Activated T-helper 1 cell treated with Interleukin-2 at 50 U/mL for 16 hours (primary cell): ENCODE data around the gene CARD19.
A peak's percentile ranks its signal among the peaks of the same experiment; 100 is the strongest.
"Not testable (repeated sequence)": the region's sequence is repeated elsewhere in the genome, so short reads cannot be mapped to it uniquely, and the experiment has no call there.

Experiments
- DNase-seq: peaks from one replicate; pipeline ENCODE4 v3.0.0-alpha.2; 2020; ENCODE audit warnings: low read depth

Gene CARD19

GRCh38 chr9:93088656-93089015 lies 7.4 kb upstream of the CARD19 start:
- no peak for DNase-seq

GRCh38 chr9:93089024-93089423 lies 7.0 kb upstream of the CARD19 start:
- no peak for DNase-seq

GRCh38 chr9:93089481-93089991 lies 6.5 kb upstream of the CARD19 start:
- DNase-seq: no peak

GRCh38 chr9:93090091-93090655 lies 5.8 kb upstream of the CARD19 start:
- no peak for DNase-seq

- DNase-seq: no peak
These were observed 5.0 kb upstream of the CARD19 start for GRCh38 chr9:93091056-93091452.

GRCh38 chr9:93091453-93092081 lies 4.5 kb upstream of the CARD19 start:
- DNase-seq: no peak

GRCh38 chr9:93092251-93092991 lies 3.6 kb upstream of the CARD19 start:
- no peak for DNase-seq

- no peak for DNase-seq
These were observed 2.7 kb upstream of the CARD19 start for GRCh38 chr9:93093127-93093876.

GRCh38 chr9:93093877-93094657 lies 1.9 kb upstream of the CARD19 start:
- no peak for DNase-seq

GRCh38 chr9:93094658-93095204 lies 1.3 kb upstream of the CARD19 start:
- DNase-seq: no peak

GRCh38 chr9:93095205-93096130 lies 549 bp upstream of the CARD19 start:
- peak; percentile 100 for DNase-seq

- DNase-seq: no peak
These were observed 880 bp downstream of the CARD19 start for GRCh38 chr9:93096811-93097382.

GRCh38 chr9:93097511-93098201 lies 1.6 kb downstream of the CARD19 start:
- no peak for DNase-seq

GRCh38 chr9:93098236-93098946 lies 2.4 kb downstream of the CARD19 start:
- peak; percentile 56 for DNase-seq

- no peak for DNase-seq
These were observed 3.7 kb downstream of the CARD19 start for GRCh38 chr9:93099551-93100275.

- DNase-seq: no peak
These were observed 4.2 kb downstream of the CARD19 start for GRCh38 chr9:93100276-93100636.

GRCh38 chr9:93101086-93101485 lies 5.1 kb downstream of the CARD19 start:
- DNase-seq: not testable (repeated sequence)

- DNase-seq: no peak
These were observed 9.6 kb downstream of the CARD19 start for GRCh38 chr9:93105620-93106019.
